K562 (cell line): Measurements from ENCODE around the gene PIK3C2B. TPM values are rescaled to one million over a fixed set of nuclear protein-coding genes. Genes with fewer than 3 reads are reported as not detected.

ENCODE experiments used
- DMBX1 ChIP-seq: fragments of 250-450 bp; sonication (Bioruptor Pico); IDR thresholded peaks from 2 replicates; pipeline ENCODE4 v1.8.0; 2022; ENCODE audit warnings: inconsistent platforms, mild to moderate bottlenecking, moderate library complexity, borderline replicate concordance
- LCOR ChIP-seq: sonication (generic); formaldehyde crosslinking; IDR thresholded peaks from 2 replicates; pipeline ENCODE4 v1.8.0; 2022; ENCODE audit warnings: mild to moderate bottlenecking, missing genetic modification reagents
- NRF1 ChIP-seq, 2 experiments: fragments of 450-650 bp; IDR thresholded peaks in 1 of 2; conservative IDR thresholded peaks in 1 of 2; 2 replicates each; pipeline ENCODE4 v1.6.1; 2014; ENCODE audit warnings: mild to moderate bottlenecking in 2 of 2
- POLR2B ChIP-seq: fragments of 450-650 bp; IDR thresholded peaks from 2 replicates; pipeline ENCODE4 v1.6.1; 2018; ENCODE audit warnings: low read depth; ENCODE audit not compliant: partially characterized antibody
- SRF ChIP-seq, 2 experiments: fragments of 250-450, 450-650 bp in 1 of 2; sonication (Bioruptor Pico) in 1 of 2; sonication (generic) in 1 of 2; formaldehyde crosslinking; IDR thresholded peaks; 2 replicates each; pipeline versions ENCODE4 v1.5.0 to v1.5.1; 2020 to 2022; ENCODE audit warnings: mild to moderate bottlenecking in 1 of 2, missing genetic modification reagents in 1 of 2
- TRIM25 ChIP-seq: fragments of 450-650 bp; IDR thresholded peaks from 2 replicates; pipeline ENCODE4 v1.7.0; 2016; ENCODE audit warnings: borderline replicate concordance
- ZNF146 ChIP-seq: IDR thresholded peaks from one replicate; pipeline ENCODE4 v1.6.1; 2018; ENCODE audit warnings: missing compliant biosample characterization; ENCODE audit not compliant: unreplicated experiment
- ZNF165 ChIP-seq: fragments of 250-450 bp; sonication (Bioruptor Pico); IDR thresholded peaks from 2 replicates; pipeline ENCODE4 v1.4.0; 2020; ENCODE audit warnings: borderline replicate concordance
- ZNF253 ChIP-seq: fragments of 250-450 bp; sonication (Bioruptor Pico); conservative IDR thresholded peaks from 2 replicates; pipeline ENCODE4 v1.6.1; 2021; ENCODE audit warnings: mild to moderate bottlenecking
- ZNF347 ChIP-seq: fragments of 450-650 bp; formaldehyde crosslinking; IDR thresholded peaks from 2 replicates; pipeline ENCODE4 v1.4.0; 2020; ENCODE audit warnings: low read depth, mild to moderate bottlenecking, moderate library complexity
- ZNF561 ChIP-seq: fragments of 450-650 bp; formaldehyde crosslinking; conservative IDR thresholded peaks from 2 replicates; pipeline ENCODE4 v1.4.0; 2020; ENCODE audit warnings: mild to moderate bottlenecking, moderate library complexity
- polyA plus RNA-seq, 8 experiments: library from polyadenylated mRNA; depleted of rRNA in 4 of 8; stranded (reverse) in 5 of 8; unstranded in 3 of 8; fragments of >200 nt; fragmentation: Nextera tagmentation in 2 of 8; fragmentation: Illumina TruSeq in 1 of 8; extraction: Ambion mirVana in 2 of 8; extraction: Trizol in 1 of 8; gene quantifications; 2 replicates each; pipeline versions ENCODE4 v1.2.1 to v1.2.3, GENCODE V29; 2011 to 2014; ENCODE audit warnings: inconsistent platforms in 1 of 8, missing spikeins in 1 of 8
- total RNA-seq, 7 experiments: library from RNA; depleted of rRNA in 6 of 7; stranded (reverse); fragments of >200 nt in 6 of 7; fragmentation: Illumina TruSeq in 2 of 7; extraction: Trizol in 2 of 7; gene quantifications; 2 replicates each; pipeline versions ENCODE4 v1.2.1 to v1.2.3, GENCODE V29; 2011 to 2021; ENCODE audit warnings: low replicate concordance in 1 of 7
- TF ChIP-seq, protein P1 (sequence below), 2 experiments: fragments of 450-650 bp in 1 of 2; sonication (generic) in 1 of 2; formaldehyde crosslinking in 1 of 2; IDR thresholded peaks; 2 replicates each; pipeline versions ENCODE4 v1.7.1 to v1.9.0; 2016 to 2022; ENCODE audit warnings: inconsistent platforms in 1 of 2, mild to moderate bottlenecking in 1 of 2, missing genetic modification reagents in 1 of 2
- TF ChIP-seq, protein P2 (sequence below): fragments of 450-650 bp; IDR thresholded peaks from one replicate; pipeline ENCODE4 v1.6.1; 2018; ENCODE audit warnings: mild to moderate bottlenecking, moderate library complexity; ENCODE audit not compliant: partially characterized antibody

The PIK3C2B gene
- total and polyA plus RNA-seq, 9 of the 15 experiments (the other 6 are each of a cell fraction or from before 2014, with no cell fraction given): 0.10 to 2.9 (median 0.72) TPM

- TF ChIP-seq, protein P1, sequence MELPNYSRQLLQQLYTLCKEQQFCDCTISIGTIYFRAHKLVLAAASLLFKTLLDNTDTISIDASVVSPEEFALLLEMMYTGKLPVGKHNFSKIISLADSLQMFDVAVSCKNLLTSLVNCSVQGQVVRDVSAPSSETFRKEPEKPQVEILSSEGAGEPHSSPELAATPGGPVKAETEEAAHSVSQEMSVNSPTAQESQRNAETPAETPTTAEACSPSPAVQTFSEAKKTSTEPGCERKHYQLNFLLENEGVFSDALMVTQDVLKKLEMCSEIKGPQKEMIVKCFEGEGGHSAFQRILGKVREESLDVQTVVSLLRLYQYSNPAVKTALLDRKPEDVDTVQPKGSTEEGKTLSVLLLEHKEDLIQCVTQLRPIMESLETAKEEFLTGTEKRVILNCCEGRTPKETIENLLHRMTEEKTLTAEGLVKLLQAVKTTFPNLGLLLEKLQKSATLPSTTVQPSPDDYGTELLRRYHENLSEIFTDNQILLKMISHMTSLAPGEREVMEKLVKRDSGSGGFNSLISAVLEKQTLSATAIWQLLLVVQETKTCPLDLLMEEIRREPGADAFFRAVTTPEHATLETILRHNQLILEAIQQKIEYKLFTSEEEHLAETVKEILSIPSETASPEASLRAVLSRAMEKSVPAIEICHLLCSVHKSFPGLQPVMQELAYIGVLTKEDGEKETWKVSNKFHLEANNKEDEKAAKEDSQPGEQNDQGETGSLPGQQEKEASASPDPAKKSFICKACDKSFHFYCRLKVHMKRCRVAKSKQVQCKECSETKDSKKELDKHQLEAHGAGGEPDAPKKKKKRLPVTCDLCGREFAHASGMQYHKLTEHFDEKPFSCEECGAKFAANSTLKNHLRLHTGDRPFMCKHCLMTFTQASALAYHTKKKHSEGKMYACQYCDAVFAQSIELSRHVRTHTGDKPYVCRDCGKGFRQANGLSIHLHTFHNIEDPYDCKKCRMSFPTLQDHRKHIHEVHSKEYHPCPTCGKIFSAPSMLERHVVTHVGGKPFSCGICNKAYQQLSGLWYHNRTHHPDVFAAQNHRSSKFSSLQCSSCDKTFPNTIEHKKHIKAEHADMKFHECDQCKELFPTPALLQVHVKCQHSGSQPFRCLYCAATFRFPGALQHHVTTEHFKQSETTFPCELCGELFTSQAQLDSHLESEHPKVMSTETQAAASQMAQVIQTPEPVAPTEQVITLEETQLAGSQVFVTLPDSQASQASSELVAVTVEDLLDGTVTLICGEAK (IDR thresholded peaks at IDR 0.05): peak; percentile 98
- TF ChIP-seq, protein P1 (CRISPR knock-in tag; IDR thresholded peaks at IDR 0.05): 0 out of 2 replicates have a peak, but pooled peaks have one; percentile 18
- TF ChIP-seq ZNF561 (no peak), ZNF253 (no peak), ZNF347 (no peak), POLR2B (peak; percentile 92), DMBX1 (CRISPR knock-in tag) (0 out of 2 replicates have a peak, but pooled peaks have one; percentile 21), ZNF165 (CRISPR knock-in tag) (no peak), SRF (CRISPR knock-in tag; IDR thresholded peaks at IDR 0.05) (peak in 1 of 2 experiments; percentile 71; a peak in 1 of 4 replicates), TRIM25 (peak; percentile 95; the same call in 1 of the 2 replicates), NRF1 (conservative IDR thresholded peaks at IDR 0.05 in 1 of 2, IDR thresholded peaks at IDR 0.05 in 1 of 2) (peak in 1 of 2 experiments; percentile 29; a peak in 1 of 4 replicates), ZNF146 (CRISPR knock-in tag) (no peak), LCOR (CRISPR knock-in tag) (peak; percentile 98)
- TF ChIP-seq, protein P2, sequence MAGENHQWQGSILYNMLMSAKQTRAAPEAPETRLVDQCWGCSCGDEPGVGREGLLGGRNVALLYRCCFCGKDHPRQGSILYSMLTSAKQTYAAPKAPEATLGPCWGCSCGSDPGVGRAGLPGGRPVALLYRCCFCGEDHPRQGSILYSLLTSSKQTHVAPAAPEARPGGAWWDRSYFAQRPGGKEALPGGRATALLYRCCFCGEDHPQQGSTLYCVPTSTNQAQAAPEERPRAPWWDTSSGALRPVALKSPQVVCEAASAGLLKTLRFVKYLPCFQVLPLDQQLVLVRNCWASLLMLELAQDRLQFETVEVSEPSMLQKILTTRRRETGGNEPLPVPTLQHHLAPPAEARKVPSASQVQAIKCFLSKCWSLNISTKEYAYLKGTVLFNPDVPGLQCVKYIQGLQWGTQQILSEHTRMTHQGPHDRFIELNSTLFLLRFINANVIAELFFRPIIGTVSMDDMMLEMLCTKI: no peak
Observed at GRCh38 chr1:204516180-204516879, 21.7 kb upstream of the PIK3C2B start, which contains the start of gene MDM4 (continued).
